NCI-H446 treated with DMSO at 0.1 percent for 48 hours (cell line): ENCODE results near the gene ST14.
A peak's percentile ranks its signal among the peaks of the same experiment; 100 is the strongest.

Experiments
- DNase-seq: peaks from one replicate; lab custom pipeline; 2025; lab: John Stamatoyannopoulos, UW

The ST14 gene

GRCh38 chr11:130164221-130164570 lies 4.6 kb downstream of the ST14 start:
- DNase-seq: no peak

DNA sequence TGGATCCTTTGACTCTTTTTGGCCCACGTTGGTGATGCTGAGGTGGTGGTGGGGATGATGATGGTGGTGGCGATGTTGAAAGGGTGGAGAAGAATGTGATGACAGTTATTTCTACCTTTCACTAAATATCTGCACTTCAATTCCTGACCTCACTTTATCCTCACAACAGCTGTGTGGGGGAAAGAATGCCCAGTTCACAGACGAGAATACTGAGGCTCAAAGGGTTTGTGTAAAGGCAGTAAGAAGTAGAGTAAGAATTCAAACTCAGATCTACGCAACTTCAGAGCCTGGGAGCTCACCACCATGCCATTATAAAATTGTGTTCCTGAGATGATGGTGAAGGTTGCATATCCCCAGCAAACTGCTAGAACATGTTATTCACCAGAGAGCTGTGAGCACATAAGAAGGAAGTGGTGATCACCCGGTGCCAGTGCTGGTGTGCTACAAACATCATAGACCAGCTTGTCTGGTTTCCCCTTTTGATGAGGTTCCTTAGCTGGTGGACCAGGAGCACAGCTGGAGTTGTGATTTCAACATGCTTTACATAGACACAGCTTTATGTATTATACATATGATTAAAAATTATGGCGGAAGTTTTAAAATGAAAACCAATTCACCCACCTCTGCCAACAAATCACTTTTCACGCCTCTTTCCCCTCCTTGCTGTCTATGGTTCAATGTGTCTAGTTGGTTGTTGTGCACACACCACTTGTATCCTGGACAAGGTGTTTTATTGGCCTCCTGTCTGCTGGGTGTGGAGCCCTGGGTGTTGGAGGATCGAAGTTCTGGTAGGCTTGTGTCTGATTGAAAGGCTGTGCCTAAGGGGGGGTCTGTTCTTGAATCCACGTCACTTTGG lies 6.2 kb downstream of the ST14 start:
- no peak for DNase-seq

DNA sequence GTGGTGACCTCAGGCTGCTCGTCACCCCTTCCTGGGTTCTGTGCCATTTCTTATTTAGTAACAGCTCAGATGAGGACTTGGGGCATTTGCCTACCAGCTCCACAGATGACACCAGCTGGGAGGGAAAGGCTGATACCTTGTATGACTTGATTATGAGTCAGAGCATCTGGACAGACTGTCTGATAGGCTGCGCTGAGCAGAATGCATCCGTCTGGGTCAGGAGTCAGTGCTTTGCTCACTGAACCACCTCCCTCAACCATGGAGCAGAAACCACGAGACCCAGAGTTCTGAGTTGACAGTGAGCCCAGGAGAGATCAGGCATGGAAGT lies 6.8 kb downstream of the ST14 start:
- DNase-seq: peak; percentile 25

DNA sequence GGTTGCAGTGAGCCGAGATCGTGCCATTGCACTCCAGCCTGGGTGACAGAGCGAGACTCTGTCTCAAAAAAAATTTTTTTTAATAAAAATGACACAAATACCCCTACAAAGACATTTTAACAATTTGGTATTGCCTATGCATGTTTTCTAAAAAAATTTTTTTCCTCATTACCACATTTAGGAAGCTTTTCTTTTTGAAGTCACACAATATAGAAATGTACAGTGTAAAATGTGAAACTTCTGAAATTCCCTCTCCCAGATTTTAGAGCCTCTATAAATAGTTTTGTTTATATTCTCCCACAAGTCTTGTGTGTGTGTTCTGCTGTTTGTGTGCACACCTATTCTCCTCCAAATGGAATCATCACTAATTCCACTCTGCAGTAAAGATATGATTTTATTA lies 7.6 kb downstream of the ST14 start:
- DNase-seq: no peak

- no peak for DNase-seq
These were observed 8.5 kb downstream of the ST14 start for GRCh38 chr11:130168105-130168504.

- no peak for DNase-seq
These were observed 10.8 kb downstream of the ST14 start for GRCh38 chr11:130170345-130170744.

DNA sequence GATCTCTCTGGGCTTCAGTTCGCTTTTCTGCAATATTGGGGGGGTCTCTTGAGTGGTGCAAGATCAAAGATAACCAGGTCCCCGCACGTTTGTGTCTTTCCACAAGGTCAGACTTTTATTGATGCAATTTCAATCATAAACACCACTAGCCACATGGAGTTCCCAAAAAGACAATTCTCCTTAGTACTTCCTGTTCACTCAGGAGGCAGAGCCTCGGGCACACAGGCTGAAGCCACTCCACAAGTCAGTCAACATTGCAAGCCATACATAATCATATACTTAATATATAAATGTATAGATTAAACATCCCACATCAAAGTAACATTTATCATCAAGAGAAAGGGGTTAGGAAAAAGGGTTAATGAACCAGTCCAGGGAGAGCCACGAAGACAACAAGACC lies 12.0 kb downstream of the ST14 start:
- no peak for DNase-seq

- peak; percentile 15 for DNase-seq
These were observed 12.4 kb downstream of the ST14 start for GRCh38 chr11:130172001-130172400.

GRCh38 chr11:130174642-130175041 lies 15.1 kb downstream of the ST14 start:
- no peak for DNase-seq

DNA sequence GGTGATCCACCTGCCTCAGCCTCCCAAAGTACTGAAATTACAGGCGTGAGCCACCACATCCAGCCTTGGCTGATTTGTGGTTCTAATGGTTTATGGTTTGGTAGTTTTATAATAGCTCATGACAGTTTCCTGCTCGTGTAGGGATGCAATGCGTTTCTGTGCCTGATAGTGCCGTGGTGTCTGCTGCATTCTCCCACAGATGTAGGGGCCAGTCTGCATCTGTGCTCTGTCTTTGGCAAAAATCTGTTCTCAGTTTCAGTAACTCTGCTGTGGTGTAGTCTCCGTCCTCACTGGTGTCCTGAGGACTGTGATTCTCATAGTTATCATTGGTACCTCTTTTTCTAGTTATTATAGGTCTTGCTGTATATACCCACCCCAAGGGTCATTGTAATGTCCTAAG lies 16.3 kb downstream of the ST14 start:
- DNase-seq: no peak

DNA sequence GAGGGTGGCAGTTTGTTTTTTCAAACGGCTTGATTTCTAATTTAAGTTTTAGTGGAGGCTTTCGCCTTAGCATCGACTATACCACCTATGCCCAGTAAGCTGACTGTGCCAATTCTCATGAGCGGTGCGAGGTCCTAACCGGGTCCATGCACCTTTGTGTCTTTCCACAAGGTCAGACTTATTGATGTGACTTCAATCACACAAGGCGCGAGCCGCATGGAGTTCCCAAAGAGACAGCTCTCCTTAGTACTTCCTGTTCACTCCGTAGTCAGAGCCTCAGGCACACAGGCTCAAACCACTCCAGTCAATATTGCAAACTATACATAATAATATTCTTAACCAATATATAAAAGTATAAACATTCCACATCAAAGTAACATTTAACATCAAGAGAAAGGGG lies 18.2 kb downstream of the ST14 start:
- no peak for DNase-seq

GRCh38 chr11:130178441-130179339 lies 19.1 kb downstream of the ST14 start:
- no peak for DNase-seq

DNA sequence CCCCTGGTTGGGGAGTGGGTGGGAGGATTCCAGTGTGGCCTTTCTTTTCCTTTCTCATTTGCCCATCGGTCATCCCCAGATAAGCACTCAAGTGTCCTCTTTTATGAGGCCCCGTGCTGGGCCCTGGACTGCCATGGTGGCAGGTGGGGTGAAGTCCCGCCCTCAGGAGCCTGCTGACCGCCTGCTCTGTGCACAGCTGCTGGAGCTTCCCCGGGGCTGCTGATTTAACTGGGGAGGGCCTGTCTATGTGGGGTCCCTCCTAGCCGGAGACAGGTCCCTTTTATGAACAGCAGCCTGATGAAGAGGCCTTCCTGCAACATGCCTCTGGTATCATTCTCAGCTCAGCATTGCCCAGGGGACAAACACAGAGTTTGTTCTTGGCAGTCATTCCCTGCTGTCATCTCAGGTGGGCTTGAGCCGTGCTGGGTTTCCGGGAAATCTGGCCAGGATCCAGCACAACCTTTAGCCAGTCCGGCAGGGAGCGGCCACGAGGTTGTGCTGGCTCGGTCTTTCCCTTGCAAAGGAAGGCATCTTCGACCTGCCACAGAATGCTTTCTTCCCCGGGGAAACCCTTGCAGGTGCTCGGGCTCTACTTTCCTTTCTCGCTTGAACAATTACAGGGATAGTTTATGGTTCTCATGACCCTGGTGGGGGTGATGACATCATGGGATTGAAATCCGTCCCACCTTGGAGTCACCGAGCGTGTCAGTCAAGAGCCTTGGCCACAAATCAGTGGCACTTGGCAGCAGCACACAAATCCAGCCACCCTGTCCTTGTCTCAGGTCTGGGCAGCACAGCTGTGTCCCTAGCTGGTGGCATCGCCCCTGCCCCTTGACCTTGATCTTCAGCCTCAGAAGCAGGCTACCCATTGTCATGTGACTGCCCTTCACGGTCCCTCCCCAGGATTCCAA lies 20.1 kb downstream of the ST14 start:
- DNase-seq: no peak

- DNase-seq: no peak
These were observed 20.9 kb downstream of the ST14 start for GRCh38 chr11:130180491-130180890.

DNA sequence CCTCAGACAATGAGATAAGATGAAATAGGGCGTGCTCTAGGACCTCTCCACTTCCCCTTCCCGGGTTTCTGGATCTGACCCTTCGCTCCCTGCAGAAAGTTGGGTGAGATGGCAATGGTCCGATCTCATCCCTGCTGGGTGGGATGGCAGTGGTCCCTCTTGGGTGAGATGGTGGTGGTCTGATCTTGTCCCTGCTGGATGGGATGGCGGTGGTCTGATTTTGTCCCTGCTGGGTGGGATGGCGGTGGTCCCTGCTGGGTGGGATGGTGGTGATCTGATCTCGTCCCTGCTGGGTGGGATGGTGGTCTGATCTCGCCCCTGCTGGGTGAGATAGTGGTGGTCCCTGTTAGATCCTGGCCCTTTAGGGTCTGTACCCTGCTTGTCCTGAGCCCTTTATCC lies 21.3 kb downstream of the ST14 start:
- no peak for DNase-seq

- DNase-seq: no peak
These were observed 22.0 kb downstream of the ST14 start for GRCh38 chr11:130181295-130182272.

GRCh38 chr11:130183878-130184610 lies 24.5 kb downstream of the ST14 start:
- DNase-seq: no peak

GRCh38 chr11:130187096-130187495 lies 27.5 kb downstream of the ST14 start:
- DNase-seq: no peak

DNA sequence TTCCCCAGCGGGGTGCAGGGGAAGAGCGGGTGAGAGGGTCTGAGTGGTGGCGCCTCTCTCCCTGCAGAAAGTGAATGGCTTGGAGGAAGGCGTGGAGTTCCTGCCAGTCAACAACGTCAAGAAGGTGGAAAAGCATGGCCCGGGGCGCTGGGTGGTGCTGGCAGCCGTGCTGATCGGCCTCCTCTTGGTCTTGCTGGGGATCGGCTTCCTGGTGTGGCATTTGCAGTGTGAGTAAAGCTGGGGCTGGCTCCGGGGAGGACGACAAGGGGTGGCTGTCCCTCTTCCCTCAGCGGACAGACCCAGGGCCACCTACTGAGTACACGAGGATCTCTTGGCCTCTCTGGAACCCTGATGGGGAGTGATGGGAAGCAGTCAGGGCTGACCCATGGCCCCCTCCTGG lies 28.5 kb downstream of the ST14 start:
- no peak for DNase-seq

- no peak for DNase-seq
These were observed 29.2 kb downstream of the ST14 start for GRCh38 chr11:130188585-130189347.
